ENCODE measurements around the gene MRPS27. TPM values are rescaled to one million over a fixed set of nuclear protein-coding genes. Genes with fewer than 3 reads are reported as not detected.

MRPS27 gene
- total RNA-seq, 1 donor from 2014 or later, result 54.7 TPM

DNA sequence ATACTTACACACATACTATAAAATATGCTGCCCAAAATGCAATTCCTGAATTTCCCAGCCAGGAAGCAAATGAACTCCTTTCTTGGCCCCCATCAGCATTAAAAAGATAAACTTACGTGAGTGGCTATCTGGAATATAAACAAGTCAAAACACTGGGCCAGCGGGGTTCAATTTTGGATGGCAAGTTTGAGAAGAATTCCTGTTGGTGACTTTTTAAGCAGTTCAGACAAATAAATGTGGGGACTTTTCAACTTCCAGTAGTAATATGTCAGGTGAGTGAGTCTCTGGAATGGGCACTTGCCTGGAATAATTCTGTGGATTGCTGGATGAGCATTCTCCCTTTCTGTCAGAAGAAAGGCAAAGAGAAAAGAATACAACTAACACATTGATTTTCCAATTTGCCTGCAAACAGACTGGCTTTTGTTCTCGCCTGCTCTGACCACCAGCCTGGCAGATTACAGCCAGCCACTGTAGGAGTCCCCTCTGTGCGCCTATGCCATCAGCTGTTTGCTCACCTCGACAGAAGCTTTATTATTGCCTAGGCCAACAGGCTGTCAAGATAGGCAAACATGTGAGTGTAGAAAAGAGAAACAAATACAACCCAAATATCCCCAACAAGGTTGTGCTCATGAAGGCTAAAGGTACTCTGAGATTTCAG lies 78.6 kb downstream of the MRPS27 start:
- no peaks in the 10 kb centered on the region for H3K9me3 Mint-ChIP-seq (ENCODE audit: low read depth)
- TF ChIP-seq, protein P1, sequence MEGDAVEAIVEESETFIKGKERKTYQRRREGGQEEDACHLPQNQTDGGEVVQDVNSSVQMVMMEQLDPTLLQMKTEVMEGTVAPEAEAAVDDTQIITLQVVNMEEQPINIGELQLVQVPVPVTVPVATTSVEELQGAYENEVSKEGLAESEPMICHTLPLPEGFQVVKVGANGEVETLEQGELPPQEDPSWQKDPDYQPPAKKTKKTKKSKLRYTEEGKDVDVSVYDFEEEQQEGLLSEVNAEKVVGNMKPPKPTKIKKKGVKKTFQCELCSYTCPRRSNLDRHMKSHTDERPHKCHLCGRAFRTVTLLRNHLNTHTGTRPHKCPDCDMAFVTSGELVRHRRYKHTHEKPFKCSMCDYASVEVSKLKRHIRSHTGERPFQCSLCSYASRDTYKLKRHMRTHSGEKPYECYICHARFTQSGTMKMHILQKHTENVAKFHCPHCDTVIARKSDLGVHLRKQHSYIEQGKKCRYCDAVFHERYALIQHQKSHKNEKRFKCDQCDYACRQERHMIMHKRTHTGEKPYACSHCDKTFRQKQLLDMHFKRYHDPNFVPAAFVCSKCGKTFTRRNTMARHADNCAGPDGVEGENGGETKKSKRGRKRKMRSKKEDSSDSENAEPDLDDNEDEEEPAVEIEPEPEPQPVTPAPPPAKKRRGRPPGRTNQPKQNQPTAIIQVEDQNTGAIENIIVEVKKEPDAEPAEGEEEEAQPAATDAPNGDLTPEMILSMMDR (IDR thresholded peaks at IDR 0.05; ENCODE audit: unreplicated experiment), result no peak
- peaks cover 31% of the 10 kb centered on the region for H3K4me1 Mint-ChIP-seq (ENCODE audit: low read depth)
- DNase-seq (ENCODE audit: low spot score, unreplicated experiment), result peak; percentile 45
- peaks cover 6% of the 10 kb centered on the region for H3K36me3 Mint-ChIP-seq (ENCODE audit: insufficient read depth)
- no peak overlapping the region for H3K4me3 Mint-ChIP-seq (ENCODE audit: low read depth)
- peak overlapping the region; percentile 89 for H3K27ac Mint-ChIP-seq
- H3K27me3 Mint-ChIP-seq, result peaks cover 10% of the 10 kb centered on the region

DNA sequence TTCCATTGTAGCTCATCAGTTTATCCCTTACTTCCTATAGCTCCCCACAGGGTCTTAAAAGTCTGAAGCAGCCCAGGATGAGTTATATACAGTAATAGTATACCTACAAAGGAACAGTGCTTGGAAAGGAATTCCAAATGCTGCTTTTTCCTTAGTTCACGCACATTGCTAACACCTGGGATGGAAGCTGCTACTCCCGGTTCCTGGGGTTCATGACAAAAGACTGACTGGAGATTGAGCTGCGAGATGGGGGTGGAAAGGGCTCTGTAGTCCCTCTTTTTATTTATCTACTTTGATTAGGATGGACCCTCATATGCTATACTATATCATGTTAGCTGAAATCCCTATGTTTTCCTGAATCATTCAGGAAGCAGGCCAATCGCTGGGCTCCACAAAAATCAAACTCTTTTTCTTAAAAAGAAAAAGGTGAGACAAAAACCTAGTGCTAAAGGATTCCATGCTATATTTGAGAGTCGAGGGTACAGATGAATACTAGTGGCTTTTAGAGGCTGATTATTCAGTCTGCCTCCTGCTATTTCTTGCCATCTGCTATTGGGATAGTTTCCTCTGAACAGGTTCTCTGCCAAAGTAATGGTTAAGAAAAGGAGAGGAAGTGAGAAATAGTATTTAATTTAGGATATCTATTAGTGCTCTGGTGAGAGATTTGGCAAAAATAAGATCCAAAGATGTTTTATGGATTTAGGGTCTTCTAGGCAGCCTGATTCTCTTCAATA lies 81.2 kb downstream of the MRPS27 start:
- Mint-ChIP-seq H3K4me1 (ENCODE audit: low read depth) (peaks cover 23% of the 10 kb centered on the region), H3K4me3 (ENCODE audit: low read depth) (no peak overlapping the region), H3K27ac (no peak overlapping the region), H3K27me3 (peaks cover 7% of the 10 kb centered on the region), H3K36me3 (ENCODE audit: insufficient read depth) (peaks cover 7% of the 10 kb centered on the region), H3K9me3 (ENCODE audit: low read depth) (no peaks in the 10 kb centered on the region)
- no peak for DNase-seq (ENCODE audit: low spot score, unreplicated experiment)
- TF ChIP-seq, protein P1 (IDR thresholded peaks at IDR 0.05; ENCODE audit: unreplicated experiment), result no peak

- Mint-ChIP-seq H3K4me3 (ENCODE audit: low read depth) (no peak overlapping the region), H3K27ac (no peak overlapping the region), H3K27me3 (peaks cover 7% of the 10 kb centered on the region), H3K9me3 (ENCODE audit: low read depth) (no peaks in the 10 kb centered on the region), H3K4me1 (ENCODE audit: low read depth) (peaks cover 20% of the 10 kb centered on the region), H3K36me3 (ENCODE audit: insufficient read depth) (peaks cover 7% of the 10 kb centered on the region)
- TF ChIP-seq, protein P1 (IDR thresholded peaks at IDR 0.05; ENCODE audit: unreplicated experiment), result no peak
- DNase-seq (ENCODE audit: low spot score, unreplicated experiment), result no peak
These were observed 82.2 kb downstream of the MRPS27 start for GRCh38 chr5:72237879-72238278.

DNA sequence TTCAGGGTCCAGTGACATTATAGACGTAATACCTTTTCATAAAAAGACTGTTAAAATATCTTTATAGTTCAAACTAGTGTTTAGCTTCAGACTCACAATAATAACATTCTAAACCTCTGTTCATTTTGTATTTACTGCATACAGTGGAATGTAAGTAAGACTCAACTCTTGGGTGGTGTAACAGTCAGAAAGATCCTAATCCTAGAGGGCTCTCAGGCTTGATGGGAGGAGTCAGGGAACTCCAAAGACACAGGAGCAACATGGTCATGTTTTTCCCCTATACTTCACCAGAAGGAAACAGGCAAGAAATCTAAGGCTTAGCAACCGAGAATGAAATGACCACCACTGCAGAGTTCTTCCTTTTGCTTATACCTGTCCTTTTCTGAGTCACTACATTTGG lies 82.6 kb downstream of the MRPS27 start:
- peaks cover 7% of the 10 kb centered on the region for H3K27me3 Mint-ChIP-seq
- no peaks in the 10 kb centered on the region for H3K9me3 Mint-ChIP-seq (ENCODE audit: low read depth)
- no peak overlapping the region for H3K4me3 Mint-ChIP-seq (ENCODE audit: low read depth)
- H3K4me1 Mint-ChIP-seq (ENCODE audit: low read depth), result peaks cover 16% of the 10 kb centered on the region
- H3K27ac Mint-ChIP-seq, result no peak overlapping the region
- DNase-seq (ENCODE audit: low spot score, unreplicated experiment), result no peak
- TF ChIP-seq, protein P1 (IDR thresholded peaks at IDR 0.05; ENCODE audit: unreplicated experiment), result no peak
- peaks cover 7% of the 10 kb centered on the region for H3K36me3 Mint-ChIP-seq (ENCODE audit: insufficient read depth)

GRCh38 chr5:72235725-72236124 lies 84.3 kb downstream of the MRPS27 start:
- no peak overlapping the region for H3K4me3 Mint-ChIP-seq (ENCODE audit: low read depth)
- TF ChIP-seq, protein P1 (IDR thresholded peaks at IDR 0.05; ENCODE audit: unreplicated experiment), result no peak
- H3K36me3 Mint-ChIP-seq (ENCODE audit: insufficient read depth), result peaks cover 7% of the 10 kb centered on the region
- no peaks in the 10 kb centered on the region for H3K9me3 Mint-ChIP-seq (ENCODE audit: low read depth)
- peaks cover 2% of the 10 kb centered on the region for H3K4me1 Mint-ChIP-seq (ENCODE audit: low read depth)
- no peak overlapping the region for H3K27ac Mint-ChIP-seq
- peaks cover 7% of the 10 kb centered on the region for H3K27me3 Mint-ChIP-seq
- no peak for DNase-seq (ENCODE audit: low spot score, unreplicated experiment)

Data from progenitor cell of endocrine pancreas (in vitro differentiated cells).